GM21723 (cell line): ENCODE measurements around the gene RPS19BP1.
"Not testable (repeated sequence)": the region's sequence is repeated elsewhere in the genome, so short reads cannot be mapped to it uniquely, and the experiment has no call there.

Experiments
- ATAC-seq: cut with Tn5 transposase; IDR thresholded peaks from one replicate; pipeline ENCODE4 v1.9.1; 2021; ENCODE audit warnings: mild to moderate bottlenecking, moderate library complexity; ENCODE audit not compliant: unreplicated experiment

The RPS19BP1 gene

DNA sequence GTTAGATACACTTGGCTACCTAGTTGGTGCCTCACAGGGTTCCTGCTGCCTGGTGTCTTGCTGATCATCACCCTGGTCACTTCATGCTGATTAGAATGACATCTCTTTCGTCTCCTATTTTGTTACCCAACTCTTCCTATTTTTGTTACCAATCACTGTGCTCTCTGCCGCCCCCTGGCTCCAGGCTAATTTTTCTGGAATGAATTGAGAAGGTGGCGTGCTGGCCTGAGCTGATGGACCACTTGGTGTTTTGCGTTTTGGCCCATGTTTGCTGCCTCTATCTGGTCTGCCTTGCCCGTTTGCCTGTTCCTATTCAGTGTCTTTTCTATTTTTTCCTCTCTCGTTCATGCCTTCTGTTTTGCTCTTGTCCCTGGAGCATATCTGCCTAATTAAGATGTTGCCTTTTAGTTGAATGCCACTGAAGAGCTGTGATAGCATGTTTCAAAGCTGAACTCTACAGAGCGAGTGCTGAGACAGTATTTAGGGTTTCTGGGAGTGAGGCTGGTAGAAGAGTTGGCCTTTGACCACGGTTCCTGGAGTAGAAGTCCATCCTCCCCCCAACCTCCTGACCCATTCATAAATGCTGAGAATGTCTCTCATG lies 18.1 kb downstream of the RPS19BP1 start:
- ATAC-seq: no peak

DNA sequence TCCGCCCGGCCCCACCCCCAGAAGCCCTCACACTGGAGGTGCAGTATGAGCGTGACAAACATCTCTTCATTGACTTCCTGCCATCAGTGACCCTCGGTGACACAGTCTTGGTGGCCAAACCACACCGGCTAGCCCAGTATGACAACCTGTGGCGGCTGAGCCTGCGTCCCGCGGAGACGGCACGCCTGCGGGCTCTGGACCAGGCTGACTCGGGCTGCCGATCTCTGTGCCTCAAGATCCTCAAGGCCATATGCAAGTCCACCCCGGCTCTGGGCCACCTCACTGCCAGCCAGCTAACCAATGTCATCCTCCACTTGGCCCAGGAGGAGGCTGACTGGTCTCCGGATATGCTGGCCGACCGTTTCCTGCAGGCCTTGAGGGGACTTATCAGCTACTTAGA lies 18.8 kb downstream of the RPS19BP1 start:
- no peak for ATAC-seq

DNA sequence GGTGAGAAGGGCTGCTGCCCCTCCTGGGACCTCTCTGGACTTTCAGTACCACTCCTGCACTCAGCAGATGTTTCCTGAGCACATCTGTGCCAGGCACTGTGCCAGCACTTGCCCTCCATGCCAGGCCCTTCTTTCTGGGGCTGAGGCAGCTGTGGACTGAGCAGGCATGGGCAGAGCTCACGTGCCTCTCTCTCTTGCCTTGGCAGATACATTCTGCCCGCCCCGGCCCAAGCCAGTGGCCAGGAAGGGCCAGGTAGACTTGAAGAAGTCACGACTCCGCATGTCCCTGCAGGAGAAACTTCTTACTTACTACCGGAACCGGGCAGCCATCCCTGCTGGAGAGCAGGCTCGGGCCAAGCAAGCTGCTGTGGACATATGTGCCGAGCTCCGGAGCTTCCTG lies 20.5 kb downstream of the RPS19BP1 start:
- ATAC-seq: no peak

DNA sequence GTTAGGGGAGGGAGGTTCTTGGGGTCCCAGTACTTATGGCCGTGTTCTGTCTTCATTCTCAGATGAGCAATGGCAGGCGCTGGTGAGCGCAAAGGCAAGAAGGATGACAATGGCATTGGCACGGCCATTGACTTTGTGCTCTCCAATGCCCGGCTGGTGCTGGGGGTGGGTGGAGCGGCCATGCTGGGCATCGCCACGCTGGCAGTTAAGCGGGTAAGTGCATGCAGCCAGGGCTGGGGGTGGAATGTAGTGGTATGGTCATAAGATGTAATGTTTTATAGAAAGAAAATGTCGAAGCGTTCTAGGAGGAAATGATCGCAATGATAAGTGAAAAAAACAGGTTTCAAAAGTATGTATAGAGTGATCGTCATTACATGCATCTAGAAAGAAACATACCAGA lies 21.3 kb downstream of the RPS19BP1 start:
- no peak for ATAC-seq

DNA sequence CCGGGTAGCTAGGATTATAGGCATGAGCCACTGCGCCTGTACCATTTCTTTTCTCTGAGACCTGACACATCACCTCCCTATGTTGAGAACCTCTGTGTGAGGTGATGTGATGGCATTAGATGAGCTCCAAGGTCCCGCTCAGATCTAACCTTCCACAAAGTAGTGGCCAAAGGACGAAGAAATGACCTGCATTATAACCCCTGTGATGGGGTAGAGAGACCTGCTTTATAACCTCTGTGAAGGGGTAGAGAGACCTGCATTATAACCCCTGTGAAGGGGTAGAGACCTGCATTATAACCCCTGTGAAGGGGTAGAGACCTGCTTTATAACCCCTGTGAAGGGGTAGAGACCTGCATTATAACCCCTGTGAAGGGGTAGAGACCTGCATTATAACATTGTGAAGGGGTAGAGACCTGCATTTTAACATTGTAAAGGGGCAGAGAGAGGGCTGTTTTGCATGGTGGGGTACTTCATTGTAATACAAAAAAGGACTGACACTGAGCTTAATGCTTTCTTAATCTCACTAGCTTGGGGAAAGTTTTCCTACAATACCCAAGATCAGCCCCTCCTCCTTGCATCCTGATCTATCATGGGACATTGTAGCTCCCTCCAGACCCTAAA lies 21.9 kb downstream of the RPS19BP1 start:
- no peak for ATAC-seq

DNA sequence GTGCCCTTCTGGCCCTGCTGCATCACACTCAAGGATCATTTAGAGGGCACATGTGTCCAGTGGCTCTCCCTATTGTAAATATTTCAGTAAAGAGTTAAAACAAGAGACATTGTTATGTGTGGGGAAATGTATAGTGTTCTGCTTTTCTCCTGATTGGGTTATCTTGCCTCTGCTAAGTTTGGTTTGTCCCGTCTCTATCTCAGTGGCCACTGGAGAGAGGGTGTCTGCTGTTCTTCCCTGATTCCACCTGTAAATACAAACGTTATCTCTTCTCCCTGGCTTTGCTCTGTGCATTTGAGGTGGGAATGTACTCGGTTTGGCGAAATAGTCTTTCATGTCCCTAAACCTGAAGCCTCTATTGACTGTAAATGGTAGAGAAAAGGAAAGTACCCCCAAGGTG lies 24.2 kb downstream of the RPS19BP1 start:
- no peak for ATAC-seq

DNA sequence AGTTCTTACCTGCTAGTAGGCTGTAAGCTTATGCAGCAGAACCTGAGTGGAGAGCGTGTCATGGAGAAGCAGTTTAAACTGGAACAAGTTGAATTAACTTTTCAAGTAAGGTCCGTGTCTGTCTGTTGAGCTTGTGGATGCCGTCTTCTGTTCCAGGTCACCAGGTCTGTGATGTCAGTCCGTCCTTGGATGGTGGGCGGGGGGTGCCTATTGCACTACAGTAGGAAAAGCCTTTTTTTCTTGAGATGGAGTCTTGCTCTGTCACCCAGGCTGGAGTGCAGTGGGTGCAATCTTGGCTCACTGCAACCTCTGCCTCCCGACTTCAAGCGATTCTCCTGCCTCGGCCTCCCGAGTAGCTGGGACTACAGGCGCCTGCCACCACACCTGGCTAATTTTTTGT lies 25.5 kb downstream of the RPS19BP1 start:
- ATAC-seq: not testable (repeated sequence)

DNA sequence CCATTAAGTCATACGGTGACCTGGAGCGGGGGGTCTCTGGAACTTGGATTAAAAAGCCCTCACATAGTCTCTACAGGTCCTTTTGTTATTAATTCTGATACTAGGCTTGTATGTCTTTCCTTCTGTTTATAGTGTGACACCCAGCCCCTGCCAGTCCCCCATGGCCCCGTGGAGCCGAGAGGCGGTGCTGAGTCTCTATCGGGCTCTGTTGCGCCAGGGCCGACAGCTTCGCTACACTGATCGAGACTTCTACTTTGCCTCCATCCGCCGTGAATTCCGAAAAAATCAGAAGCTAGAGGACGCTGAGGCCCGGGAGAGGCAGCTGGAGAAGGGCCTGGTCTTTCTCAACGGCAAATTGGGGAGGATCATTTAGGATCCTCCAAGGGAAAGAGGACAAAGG lies 28.5 kb downstream of the RPS19BP1 start:
- ATAC-seq: no peak

DNA sequence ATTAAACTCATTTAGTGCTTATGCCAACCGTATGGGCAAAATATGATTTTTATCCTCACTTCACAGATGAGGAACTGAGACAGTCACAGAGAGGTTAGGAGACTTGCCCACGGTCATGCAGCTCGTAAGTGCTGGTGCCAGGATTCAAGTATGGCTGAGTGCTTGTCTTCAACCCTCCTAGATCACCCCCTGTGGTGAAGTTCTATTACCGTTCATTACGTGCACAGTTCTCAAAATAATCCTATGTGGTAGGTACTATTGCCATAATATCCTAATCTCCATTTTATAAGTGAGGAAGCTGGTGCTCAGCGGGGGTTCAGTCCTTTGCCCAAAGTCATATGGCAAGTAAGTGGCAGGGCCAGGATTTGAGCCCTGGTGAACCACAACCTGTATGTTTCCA lies 28.9 kb downstream of the RPS19BP1 start:
- no peak for ATAC-seq

DNA sequence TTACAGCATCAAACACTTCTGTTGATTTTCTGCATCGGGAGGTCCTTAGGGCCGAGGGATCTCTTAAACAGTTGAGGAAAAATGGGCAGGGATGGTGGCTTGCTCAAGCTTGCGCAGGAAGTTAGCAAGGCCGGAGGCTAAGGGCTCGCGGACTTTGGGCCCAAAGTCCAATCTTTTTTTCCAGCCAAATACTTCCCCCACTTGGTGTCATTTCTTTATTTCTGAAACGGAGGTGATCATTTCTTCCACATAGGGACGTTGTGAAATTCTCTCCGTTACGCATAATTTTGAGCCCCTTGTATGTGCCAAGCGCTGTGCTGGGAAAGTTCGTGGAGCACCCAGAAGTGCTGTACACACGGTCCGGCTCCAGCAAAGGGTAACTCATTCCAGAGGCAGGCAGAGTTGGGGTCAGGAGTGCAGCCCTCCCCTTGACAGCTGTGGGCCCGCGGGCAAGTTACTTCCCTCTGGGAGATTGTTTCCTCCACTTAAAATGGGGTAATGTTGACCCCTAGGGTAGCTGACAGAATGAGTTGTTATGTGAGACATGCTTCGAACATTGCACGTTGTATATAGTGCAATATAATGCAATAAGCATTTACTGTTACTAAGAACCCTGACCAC lies 29.6 kb downstream of the RPS19BP1 start:
- ATAC-seq: no peak

DNA sequence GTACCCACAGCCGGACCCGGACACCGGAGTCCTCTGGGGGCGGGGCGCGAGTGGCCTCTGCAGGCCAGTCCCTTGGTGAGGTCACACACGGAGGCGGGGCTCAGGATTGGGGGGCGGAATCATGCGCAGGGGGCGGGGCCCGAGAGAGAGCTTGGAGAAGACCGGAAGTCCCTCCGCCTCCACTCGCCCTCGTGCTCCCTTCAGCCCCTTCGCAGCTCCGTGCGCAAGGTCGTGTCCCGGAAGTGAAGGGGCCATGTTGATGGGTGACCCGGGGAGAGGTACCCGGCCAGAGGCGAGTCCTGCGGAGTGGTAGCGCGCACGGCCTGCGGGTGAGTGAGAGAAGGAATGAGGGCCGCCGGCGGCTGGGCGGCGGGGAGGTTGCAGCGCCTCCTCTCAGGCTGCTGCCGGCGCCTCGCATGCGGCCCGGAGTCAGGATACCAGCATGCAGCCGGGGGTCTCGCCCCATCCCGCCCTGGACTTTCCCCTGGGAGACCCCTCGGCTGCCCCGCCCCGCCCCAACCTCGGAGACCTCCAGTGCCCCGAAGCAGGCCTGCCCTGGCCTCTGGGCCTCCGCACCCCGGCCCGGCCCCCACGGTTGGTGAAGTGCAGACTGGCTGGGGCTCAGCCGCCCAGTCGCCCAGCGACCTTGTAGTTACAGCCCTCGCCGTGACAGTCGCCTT lies 30.3 kb downstream of the RPS19BP1 start, which contains the start of gene MIEF1:
Gene MIEF1, plus strand, starts transcription at position 182 of the 680 bp plus-strand sequence. CDS start 9,005 bp downstream, outside the sequence.
- ATAC-seq: peak; percentile 94

DNA sequence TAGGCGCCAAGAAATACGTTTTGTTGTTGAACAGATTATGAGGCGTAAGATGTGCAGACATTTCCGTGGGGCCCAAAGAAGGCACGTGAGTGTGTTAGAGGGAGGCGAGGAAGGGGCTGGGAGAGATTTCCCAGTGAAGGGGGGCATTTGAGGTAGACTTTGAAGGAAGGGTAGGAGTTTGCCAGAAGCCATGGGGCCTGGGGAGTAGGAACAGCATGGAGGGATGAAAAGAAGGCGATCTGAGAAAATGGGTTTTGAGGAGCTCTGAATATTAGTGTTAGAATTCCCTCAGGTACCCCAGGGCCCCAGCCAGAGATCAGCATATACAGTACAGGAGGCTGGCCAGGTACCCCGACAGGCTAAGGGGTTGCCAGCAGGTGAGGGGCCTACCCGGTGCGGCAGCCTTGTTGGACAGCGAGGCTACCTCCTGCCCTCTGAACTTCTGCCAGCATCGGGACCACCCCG lies 30.9 kb downstream of the RPS19BP1 start:
- ATAC-seq: no peak

DNA sequence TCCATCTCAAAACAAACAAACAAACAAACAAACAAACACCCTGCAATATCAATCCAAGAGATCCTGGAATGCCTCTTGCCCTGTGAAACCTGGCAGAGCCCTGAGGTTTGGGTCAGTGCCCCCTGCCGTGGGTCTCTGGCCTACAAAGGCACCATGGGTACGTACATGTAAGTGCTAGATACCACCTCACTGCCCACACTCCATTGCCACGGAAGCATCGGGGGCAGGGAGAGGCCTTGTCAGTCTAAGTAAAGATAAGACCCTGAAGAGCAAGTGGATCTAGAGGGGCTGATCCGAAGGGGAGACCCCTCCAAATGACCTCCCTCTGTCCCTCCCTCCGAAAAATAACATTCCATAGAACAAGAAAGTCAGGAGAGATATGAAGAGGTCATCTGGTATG lies 32.4 kb downstream of the RPS19BP1 start:
- ATAC-seq: no peak

DNA sequence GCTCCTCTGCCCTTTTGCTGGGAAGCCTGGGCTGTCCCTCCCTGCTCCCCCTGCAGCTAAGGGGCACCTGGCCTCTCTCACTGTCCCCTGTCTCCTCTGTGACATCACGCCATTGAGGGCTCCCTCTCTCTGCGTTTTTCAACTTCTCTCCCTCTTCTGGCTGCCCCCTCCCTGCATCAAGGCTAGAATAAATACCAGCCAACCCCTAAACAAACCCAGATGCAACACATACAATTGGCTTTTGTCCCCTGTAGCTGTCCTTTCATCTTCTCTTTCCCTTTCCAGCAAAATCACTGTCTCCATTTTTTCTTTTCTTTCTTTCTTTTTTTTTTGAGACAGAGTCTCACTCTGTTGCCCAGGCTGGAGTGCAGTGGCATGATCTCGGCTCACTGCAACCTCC lies 33.7 kb downstream of the RPS19BP1 start:
- no peak for ATAC-seq

DNA sequence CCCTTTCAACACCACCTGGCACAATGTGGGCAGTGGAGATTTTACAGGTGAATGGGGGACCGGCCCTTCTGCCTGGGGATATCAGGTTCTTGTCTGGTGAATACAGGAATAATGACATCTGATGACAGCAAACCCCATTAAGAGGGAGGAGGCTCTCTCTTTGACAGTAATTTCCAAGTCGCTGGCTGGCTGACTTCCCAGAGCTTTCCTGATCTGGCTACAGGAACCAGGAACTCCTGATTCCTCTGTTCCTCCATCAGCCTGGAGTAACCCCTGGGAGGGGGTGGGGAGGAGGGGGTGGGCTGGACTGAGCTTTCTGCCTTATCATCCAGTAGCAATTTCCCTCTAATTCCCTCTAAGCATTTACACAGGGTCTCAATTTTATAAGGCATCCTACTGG lies 34.2 kb downstream of the RPS19BP1 start:
- ATAC-seq: no peak

DNA sequence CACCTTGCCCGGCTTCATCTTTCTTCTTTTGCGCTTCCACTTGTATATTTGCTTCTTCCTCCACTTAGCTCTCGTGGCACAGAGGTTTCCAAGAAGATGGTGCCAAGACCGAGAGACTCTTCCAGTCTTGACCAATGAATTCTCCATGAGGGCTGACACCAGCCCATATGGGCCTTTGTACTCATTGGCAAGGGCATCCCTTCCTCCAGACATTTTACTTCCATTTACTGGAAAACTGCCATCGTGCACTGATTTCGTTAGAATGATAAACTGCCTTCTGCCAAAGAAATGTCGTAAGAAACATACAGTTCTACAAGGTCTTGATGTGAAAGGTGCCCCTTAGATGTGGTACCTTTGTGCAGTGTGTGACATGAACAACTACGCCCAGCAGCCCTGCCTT lies 35.1 kb downstream of the RPS19BP1 start:
- ATAC-seq: no peak

DNA sequence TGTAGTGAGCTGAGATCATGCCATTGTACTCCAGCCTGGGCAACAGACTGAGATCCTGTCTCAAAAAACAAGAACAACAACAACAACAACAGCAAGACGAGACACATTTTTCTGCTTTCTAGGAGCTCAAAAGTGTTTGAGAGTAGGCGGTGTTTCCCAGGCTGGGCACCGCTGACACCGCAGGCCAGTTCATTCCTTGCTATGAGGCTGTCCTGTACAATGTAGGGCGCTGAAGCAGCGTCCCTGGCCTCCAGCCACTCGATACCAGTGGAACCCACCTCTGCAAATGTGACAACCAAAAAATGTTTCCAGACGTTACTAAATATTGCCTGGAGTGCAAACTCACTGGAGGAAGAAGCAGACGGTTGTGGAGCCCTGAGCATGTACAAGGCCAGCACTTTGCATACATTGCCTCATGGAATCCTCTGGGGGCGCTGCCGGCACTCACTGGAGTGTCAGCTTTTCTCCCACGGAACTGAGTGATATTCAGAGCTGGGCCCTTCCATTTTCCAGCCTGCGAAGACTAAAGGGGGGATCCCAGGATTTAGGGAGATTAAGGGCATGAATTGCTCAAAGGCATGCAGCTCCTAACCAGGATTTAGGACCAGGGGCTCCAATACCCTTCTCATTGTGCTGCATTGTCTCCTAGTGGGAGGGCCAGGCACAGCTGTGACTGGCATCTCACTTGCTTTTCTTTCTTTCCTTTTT lies 36.3 kb downstream of the RPS19BP1 start:
- no peak for ATAC-seq

DNA sequence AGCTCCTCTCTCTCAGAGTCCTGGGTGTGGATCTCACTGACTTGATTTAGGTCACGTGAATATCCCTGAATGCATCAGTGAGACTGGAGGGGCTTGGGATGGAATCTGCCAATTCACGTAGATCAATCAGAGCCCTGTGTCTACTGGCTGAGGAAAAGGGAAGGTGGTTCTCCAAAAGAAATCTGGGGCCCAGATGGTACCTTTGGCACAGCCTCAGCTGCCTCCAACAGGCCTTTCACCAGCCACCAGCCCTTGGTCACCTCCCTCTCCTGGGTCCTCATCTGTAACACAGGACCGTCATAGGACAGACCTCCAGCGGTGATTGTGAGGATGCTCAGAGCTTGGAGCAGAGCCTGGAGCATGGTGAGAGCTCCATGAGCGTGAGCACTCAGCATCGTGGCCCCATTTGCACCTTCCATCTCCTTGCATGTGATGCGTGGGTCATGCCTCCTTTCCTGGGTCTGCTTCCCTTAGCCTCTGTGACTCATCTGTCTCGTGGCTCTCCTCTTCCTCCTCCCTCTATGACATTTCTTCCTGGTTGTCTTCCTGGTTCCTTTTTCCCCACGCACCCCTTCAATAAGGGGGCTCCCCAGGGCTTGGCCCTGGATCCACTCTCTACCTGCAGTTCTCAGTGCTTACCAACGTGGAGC lies 38.0 kb downstream of the RPS19BP1 start:
- ATAC-seq: no peak

DNA sequence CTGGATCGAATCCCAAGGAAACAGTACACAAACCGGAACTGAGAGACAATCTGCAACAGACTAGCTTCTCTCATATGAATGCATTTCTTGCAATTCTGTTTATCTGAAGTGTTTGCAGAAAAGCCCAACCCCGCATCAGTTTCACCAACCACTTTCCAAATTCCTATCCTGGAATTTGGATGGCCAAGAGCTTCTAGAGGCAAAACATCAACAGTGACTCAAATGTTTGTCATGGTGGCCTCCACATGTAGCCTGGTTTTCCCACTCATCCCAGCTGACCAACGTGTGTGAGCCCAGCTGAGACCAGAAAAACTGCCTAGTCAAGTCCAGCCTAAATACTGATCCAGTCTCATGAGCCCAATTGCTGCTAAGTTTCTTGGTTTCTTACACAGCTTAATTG lies 38.8 kb downstream of the RPS19BP1 start:
- ATAC-seq: no peak

DNA sequence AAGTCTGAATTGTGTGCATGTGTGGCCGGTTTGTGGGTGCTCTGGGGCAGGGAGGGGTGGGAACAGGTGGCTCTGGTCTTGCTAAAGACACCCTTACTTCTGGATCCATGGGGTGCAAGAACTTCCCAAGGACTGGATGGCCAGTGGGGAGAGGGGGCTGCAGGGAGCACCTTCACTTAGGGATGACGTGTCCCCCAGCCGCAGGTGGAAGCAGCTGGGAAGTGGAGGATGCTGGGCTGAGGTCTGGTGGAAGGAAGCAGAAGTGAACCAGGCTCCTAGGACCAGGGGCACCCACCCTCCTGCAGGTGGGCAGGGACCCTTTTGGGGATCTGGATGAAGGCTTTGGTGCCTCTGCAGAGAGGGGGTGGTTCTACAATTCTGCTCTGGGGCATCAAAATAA lies 40.4 kb downstream of the RPS19BP1 start:
- no peak for ATAC-seq

DNA sequence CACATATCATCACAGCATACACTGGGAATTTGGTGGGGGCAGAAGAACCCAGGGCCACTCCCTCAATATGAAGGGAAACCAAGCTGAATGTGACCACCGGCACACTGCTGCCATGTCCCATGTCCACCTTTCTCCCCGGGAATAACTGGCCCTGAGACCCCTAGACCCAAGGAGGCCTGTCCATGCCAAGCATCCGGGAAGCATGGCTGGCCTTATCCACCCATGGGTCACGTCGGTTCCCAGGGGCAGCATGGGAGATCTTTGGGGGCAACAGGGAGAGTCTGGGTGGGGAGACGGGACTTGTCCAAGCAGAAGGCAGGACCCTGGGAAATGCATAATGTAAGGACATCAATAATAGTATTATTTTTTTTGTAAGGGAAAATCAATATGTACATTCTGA lies 40.9 kb downstream of the RPS19BP1 start:
- no peak for ATAC-seq
